ENCODE results near the gene PLAGL2. TPM values are rescaled to one million over a fixed set of nuclear protein-coding genes. Genes with fewer than 3 reads are reported as not detected.

PLAGL2 gene
- total RNA-seq, 2 experiments from 2014 or later = 9.8 to 40.3 TPM

- no peaks in the 10 kb centered on the region for H3K9me2 ChIP-seq (ENCODE audit: insufficient read depth, low read length)
- H3K4me2 ChIP-seq (ENCODE audit: low read length) = no peak overlapping the region
- TF ChIP-seq CTCF (conservative IDR thresholded peaks at IDR 0.05; ENCODE audit: low read length) (no peak), EZH2phosphoT487 (IDR thresholded peaks at IDR 0.05; ENCODE audit: borderline replicate concordance, low read depth, low read length) (no peak)
- H3K36me3 ChIP-seq (ENCODE audit: insufficient read depth, low read length) = peaks cover 87% of the 10 kb centered on the region
- ChIA-PET POLR2A (interaction anchor here (1.0 kb wide), 1 partner anchor 13 kb away, joined by 3 read pairs; no protein-coding TSS in a partner anchor), CTCF (ENCODE audit: unreplicated experiment) (no interaction called here)
- H2AFZ ChIP-seq (ENCODE audit: low read length) = no peak overlapping the region
- no peak for DNase-seq (ENCODE audit: low spot score)
- H3K4me3 ChIP-seq (ENCODE audit: low read depth, low read length, poor library complexity, severe bottlenecking) = no peak overlapping the region
- H4K20me1 ChIP-seq (ENCODE audit: insufficient read depth, low read length) = no peaks in the 10 kb centered on the region
- intact Hi-C loops (cut with micrococcal nuclease; ENCODE audit: unreplicated experiment) = no loop called here
- H3K4me1 ChIP-seq (ENCODE audit: insufficient read depth, low read length, poor library complexity, severe bottlenecking) = no peaks in the 10 kb centered on the region
- peaks cover 5% of the 10 kb centered on the region; the same call in 1 of the 2 replicates for H3K79me2 ChIP-seq (ENCODE audit: insufficient read depth, low read depth, low read length)
- no peaks in the 10 kb centered on the region for H3K9me3 ChIP-seq (ENCODE audit: low read length)
- no peak overlapping the region for H3K27ac ChIP-seq (ENCODE audit: low read depth, low read length, poor library complexity, severe bottlenecking)
- no TSS peak for BruUV-seq (replicated peaks)
Observed at GRCh38 chr20:32215729-32216128, 8.2 kb upstream of the PLAGL2 start.

DNA sequence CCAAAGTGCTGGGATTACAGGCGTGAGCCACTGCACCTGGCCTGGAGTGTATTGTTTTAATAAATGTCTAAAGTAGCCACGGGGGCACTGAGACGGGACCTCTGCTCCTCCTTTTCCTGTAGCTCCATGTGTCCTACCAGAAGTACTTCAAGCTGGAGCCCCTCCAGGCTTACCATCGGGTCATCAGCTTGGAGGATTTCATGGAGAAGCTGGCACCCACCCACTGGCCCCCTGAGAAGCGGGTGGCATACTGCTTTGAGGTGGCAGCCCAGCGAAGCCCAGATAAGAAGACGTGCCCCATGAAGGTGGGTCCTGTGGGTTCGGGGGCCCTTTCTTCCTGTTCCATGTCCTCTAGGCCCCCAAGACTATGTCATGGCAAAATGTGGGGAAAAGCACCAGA lies 7.6 kb upstream of the PLAGL2 start:
- CTCF ChIA-PET (ENCODE audit: unreplicated experiment) = no interaction called here
- TF ChIP-seq CTCF (conservative IDR thresholded peaks at IDR 0.05; ENCODE audit: low read length) (no peak), EZH2phosphoT487 (IDR thresholded peaks at IDR 0.05; ENCODE audit: borderline replicate concordance, low read depth, low read length) (no peak)

GRCh38 chr20:32213870-32214269 lies 6.3 kb upstream of the PLAGL2 start:
- no peak for TF ChIP-seq EZH2phosphoT487 (IDR thresholded peaks at IDR 0.05; ENCODE audit: borderline replicate concordance, low read depth, low read length)
- no peak for TF ChIP-seq CTCF (conservative IDR thresholded peaks at IDR 0.05; ENCODE audit: low read length)
- Histone ChIP-seq H3K4me1 (ENCODE audit: insufficient read depth, low read length, poor library complexity, severe bottlenecking) (peaks cover 7% of the 10 kb centered on the region), H3K27ac (ENCODE audit: low read depth, low read length, poor library complexity, severe bottlenecking) (no peak overlapping the region), H3K4me2 (ENCODE audit: low read length) (no peak overlapping the region), H3K36me3 (ENCODE audit: insufficient read depth, low read length) (peaks cover 81% of the 10 kb centered on the region), H3K9me3 (ENCODE audit: low read length) (no peaks in the 10 kb centered on the region), H3K9me2 (ENCODE audit: insufficient read depth, low read length) (no peaks in the 10 kb centered on the region), H2AFZ (ENCODE audit: low read length) (no peak overlapping the region), H3K79me2 (ENCODE audit: insufficient read depth, low read depth, low read length) (peaks cover 13% of the 10 kb centered on the region), H3K4me3 (ENCODE audit: low read depth, low read length, poor library complexity, severe bottlenecking) (no peak overlapping the region), H4K20me1 (ENCODE audit: insufficient read depth, low read length) (no peaks in the 10 kb centered on the region)
- POLR2A ChIA-PET = interaction anchor here (0.7 kb wide), 1 partner anchor 11 kb away, joined by 4 read pairs; no protein-coding TSS in a partner anchor
- no TSS peak for BruUV-seq (replicated peaks)
- intact Hi-C loops (cut with micrococcal nuclease; ENCODE audit: unreplicated experiment) = no loop called here
- CTCF ChIA-PET (ENCODE audit: unreplicated experiment) = no interaction called here
- DNase-seq (ENCODE audit: low spot score) = no peak

More for the DNA sequence above, 7.6 kb upstream of the PLAGL2 start:
- H3K79me2 ChIP-seq (ENCODE audit: insufficient read depth, low read depth, low read length) = peaks cover 5% of the 10 kb centered on the region; the same call in 1 of the 2 replicates
- H3K4me1 ChIP-seq (ENCODE audit: insufficient read depth, low read length, poor library complexity, severe bottlenecking) = no peaks in the 10 kb centered on the region
- no peaks in the 10 kb centered on the region for H3K9me3 ChIP-seq (ENCODE audit: low read length)
- H3K4me2 ChIP-seq (ENCODE audit: low read length) = no peak overlapping the region
- POLR2A ChIA-PET = interaction anchor here (0.6 kb wide), 1 partner anchor 183 kb away, joined by 3 read pairs; no protein-coding TSS in a partner anchor
- DNase-seq (ENCODE audit: low spot score) = no peak
- no peak overlapping the region for H3K27ac ChIP-seq (ENCODE audit: low read depth, low read length, poor library complexity, severe bottlenecking)
- H2AFZ ChIP-seq (ENCODE audit: low read length) = no peak overlapping the region
- intact Hi-C loops (cut with micrococcal nuclease; ENCODE audit: unreplicated experiment) = no loop called here
- no peaks in the 10 kb centered on the region for H4K20me1 ChIP-seq (ENCODE audit: insufficient read depth, low read length)
- no peaks in the 10 kb centered on the region for H3K9me2 ChIP-seq (ENCODE audit: insufficient read depth, low read length)
- H3K4me3 ChIP-seq (ENCODE audit: low read depth, low read length, poor library complexity, severe bottlenecking) = no peak overlapping the region
- BruUV-seq (replicated peaks) = no TSS peak
- peaks cover 88% of the 10 kb centered on the region for H3K36me3 ChIP-seq (ENCODE audit: insufficient read depth, low read length)
